Measurements from ENCODE around the gene CCNC.

DNA sequence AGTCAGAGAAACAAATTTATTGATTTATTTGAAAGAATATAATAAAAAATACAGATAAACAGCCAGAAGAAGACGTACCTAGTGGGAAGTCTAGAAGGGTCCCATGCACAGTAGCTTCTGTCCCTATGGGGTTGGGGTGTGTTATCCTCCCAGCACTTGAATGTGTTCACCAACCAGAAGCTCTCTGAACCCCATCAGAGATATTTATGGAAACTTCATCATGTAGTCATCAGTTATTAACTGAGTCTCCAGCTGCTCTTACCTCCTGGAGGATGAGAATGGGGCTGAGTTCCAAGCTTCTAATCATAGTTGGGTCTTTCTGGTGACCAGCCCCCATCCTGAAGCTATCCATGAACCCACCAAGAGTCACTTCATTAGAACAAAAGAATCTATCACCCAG lies 37.8 kb downstream of the CCNC start:
- TF ChIP-seq CTCF (conservative IDR thresholded peaks at IDR 0.05; ENCODE audit: low read depth, low read length), result no peak
- TF ChIP-seq EZH2 (IDR thresholded peaks at IDR 0.05; ENCODE audit: borderline replicate concordance, low read depth, low read length, poor library complexity, severe bottlenecking), result no peak

All from A673 (cell line).